Endodermal cell (in vitro differentiated cells): Measurements from ENCODE around the gene TOGARAM1. TPM values are rescaled to one million over a fixed set of nuclear protein-coding genes. Genes with fewer than 3 reads are reported as not detected.
"Not testable (repeated sequence)": the region's sequence is repeated elsewhere in the genome, so short reads cannot be mapped to it uniquely, and the experiment has no call there.

Experiments used
- DNase-seq: peaks from one replicate; pipeline ENCODE4 v3.0.0-alpha.2; 2017
- H3K27ac ChIP-seq: 2 replicates; pipeline ENCODE4 v1.5.1; 2013; ENCODE audit warnings: mild to moderate bottlenecking, low read depth, low read length, moderate library complexity
- H3K27me3 ChIP-seq: 2 replicates; pipeline ENCODE4 v1.6.1; 2013; ENCODE audit warnings: mild to moderate bottlenecking, low read length, moderate library complexity; ENCODE audit not compliant: insufficient read depth, control insufficient read depth, poor library complexity, severe bottlenecking
- H3K36me3 ChIP-seq: 2 replicates; pipeline ENCODE4 v1.7.0; 2013; ENCODE audit warnings: mild to moderate bottlenecking, low read length, moderate library complexity; ENCODE audit not compliant: control insufficient read depth, insufficient read depth
- H3K4me1 ChIP-seq: one replicate; pipeline ENCODE4 v1.7.0; 2013; ENCODE audit warnings: low read length; ENCODE audit not compliant: control insufficient read depth, insufficient read depth
- H3K4me3 ChIP-seq: 2 replicates; pipeline ENCODE4 v1.5.1; 2013; ENCODE audit warnings: mild to moderate bottlenecking, low read length, moderate library complexity
- H3K9ac ChIP-seq: 2 replicates; pipeline ENCODE4 v1.6.1; 2013; ENCODE audit warnings: mild to moderate bottlenecking, low read length, moderate library complexity; ENCODE audit not compliant: poor library complexity, severe bottlenecking; ENCODE audit errors: extremely low read depth
- H3K9me3 ChIP-seq: 2 replicates; pipeline ENCODE4 v1.6.1; 2013; ENCODE audit warnings: mild to moderate bottlenecking, low read length, moderate library complexity; ENCODE audit not compliant: control insufficient read depth
- H3K27ac Mint-ChIP-seq: 2 replicates; pipeline ENCODE4 v1.8.0; 2020; ENCODE audit warnings: mixed read lengths
- H3K27me3 Mint-ChIP-seq: 2 replicates; pipeline ENCODE4 v1.8.0; 2021; ENCODE audit warnings: mild to moderate bottlenecking, mixed read lengths; ENCODE audit not compliant: insufficient read depth
- H3K36me3 Mint-ChIP-seq: 2 replicates; pipeline ENCODE4 v1.8.0; 2020; ENCODE audit warnings: low read depth, mixed read lengths
- H3K4me1 Mint-ChIP-seq: 2 replicates; pipeline ENCODE4 v1.8.0; 2020; ENCODE audit warnings: mixed read lengths
- H3K4me3 Mint-ChIP-seq: 2 replicates; pipeline ENCODE4 v1.8.0; 2020; ENCODE audit warnings: mild to moderate bottlenecking, moderate library complexity, mixed read lengths
- H3K9me3 Mint-ChIP-seq: 2 replicates; pipeline ENCODE4 v1.8.0; 2020; ENCODE audit warnings: mild to moderate bottlenecking, mixed read lengths
- WGBS, 2 experiments: methylation state at CpG; one replicate each; pipeline versions ENCODE4 v1.1.5 to v1.1.7; 2013; ENCODE audit warnings: missing lambda C conversion rate in 2 of 2, mixed read lengths in 1 of 2; ENCODE audit not compliant: insufficient coverage in 1 of 2, insufficient read length in 1 of 2; 5-methylcytosine and 5-hydroxymethylcytosine counted together
- total RNA-seq, 2 donors: library from RNA; stranded (reverse); fragmentation: NEBNext Ultra II Directional in 1 of 2; extraction: Animal tissue kit (Norgen Biotek cat#: 25700) in 1 of 2; gene quantifications; 2 replicates in 1 of 2; 3 replicates in 1 of 2; pipeline ENCODE4 v1.2.1, GENCODE V29; 2021
- TF ChIP-seq, protein P1 (sequence below): fragments of 200-600 bp; sonication (generic); conservative IDR thresholded peaks from 2 replicates; pipeline ENCODE4 v1.5.0; 2021; ENCODE audit warnings: antibody characterized with exemption, mild to moderate bottlenecking

TOGARAM1 gene
- total RNA-seq, 2 donors from 2014 or later: 12.3 to 13.7 TPM

DNA sequence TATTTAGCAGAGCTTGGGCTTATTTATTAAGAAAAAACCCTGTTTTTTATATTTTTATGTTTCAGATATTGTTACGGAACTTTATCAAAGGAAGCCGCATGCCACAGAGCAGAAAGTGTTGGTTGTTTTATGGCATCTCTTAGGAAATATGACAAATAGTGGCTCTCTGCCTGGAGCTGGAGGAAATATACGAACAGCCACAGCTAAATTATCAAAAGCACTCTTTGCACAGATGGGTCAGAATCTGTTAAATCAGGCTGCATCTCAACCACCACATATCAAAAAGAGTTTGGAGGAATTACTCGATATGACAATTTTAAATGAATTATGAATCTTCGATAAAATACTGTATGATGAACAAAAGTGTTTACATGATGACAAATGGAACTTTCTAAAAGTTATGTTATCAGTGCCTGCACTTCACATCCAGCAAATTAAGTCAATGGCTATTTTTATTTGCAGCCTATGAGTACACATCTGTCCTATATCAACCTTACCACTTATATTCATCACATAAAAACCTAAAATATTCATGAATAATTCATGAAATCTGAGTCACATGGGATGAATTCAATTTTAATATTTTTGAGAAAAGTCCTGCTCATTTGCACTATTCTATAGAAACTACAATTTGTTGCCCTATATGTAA, 111.4 kb downstream of the TOGARAM1 start:
- DNase-seq: no peak
- Mint-ChIP-seq H3K9me3 (peaks cover 6% of the 10 kb centered on the region), H3K27me3 (no peaks in the 10 kb centered on the region), H3K4me3 (no peak overlapping the region), H3K27ac (no peak overlapping the region), H3K36me3 (peaks cover 24% of the 10 kb centered on the region), H3K4me1 (peaks cover 10% of the 10 kb centered on the region)
- Histone ChIP-seq H3K4me1 (no peaks in the 10 kb centered on the region), H3K27ac (no peak overlapping the region), H3K27me3 (no peaks in the 10 kb centered on the region), H3K9me3 (peaks cover 9% of the 10 kb centered on the region), H3K9ac (no peak overlapping the region), H3K4me3 (no peak overlapping the region), H3K36me3 (peaks cover 25% of the 10 kb centered on the region)
- TF ChIP-seq, protein P1, sequence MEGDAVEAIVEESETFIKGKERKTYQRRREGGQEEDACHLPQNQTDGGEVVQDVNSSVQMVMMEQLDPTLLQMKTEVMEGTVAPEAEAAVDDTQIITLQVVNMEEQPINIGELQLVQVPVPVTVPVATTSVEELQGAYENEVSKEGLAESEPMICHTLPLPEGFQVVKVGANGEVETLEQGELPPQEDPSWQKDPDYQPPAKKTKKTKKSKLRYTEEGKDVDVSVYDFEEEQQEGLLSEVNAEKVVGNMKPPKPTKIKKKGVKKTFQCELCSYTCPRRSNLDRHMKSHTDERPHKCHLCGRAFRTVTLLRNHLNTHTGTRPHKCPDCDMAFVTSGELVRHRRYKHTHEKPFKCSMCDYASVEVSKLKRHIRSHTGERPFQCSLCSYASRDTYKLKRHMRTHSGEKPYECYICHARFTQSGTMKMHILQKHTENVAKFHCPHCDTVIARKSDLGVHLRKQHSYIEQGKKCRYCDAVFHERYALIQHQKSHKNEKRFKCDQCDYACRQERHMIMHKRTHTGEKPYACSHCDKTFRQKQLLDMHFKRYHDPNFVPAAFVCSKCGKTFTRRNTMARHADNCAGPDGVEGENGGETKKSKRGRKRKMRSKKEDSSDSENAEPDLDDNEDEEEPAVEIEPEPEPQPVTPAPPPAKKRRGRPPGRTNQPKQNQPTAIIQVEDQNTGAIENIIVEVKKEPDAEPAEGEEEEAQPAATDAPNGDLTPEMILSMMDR: no peak
- WGBS, 2 experiments: 95 to 100% methylated on average over 2 to 5 of the region's 5 CpGs

DNA sequence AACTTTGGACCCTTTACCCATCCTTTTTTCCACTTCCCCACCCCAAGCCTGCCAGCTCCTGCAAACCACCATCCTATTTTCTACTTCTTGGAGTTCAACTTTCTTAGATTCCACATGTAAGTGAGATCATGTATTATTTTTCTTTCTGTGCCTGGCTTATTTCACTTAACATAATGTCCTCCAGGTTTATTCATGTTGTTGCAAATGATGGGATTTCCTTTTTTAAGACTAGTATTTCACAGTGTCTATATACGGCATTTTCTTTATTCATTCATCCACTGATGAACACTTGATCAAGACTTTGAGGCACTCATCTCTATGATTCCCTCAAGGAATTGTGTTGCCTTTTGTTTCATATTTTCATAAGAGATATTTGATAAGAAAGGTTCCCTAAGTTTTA, 116.3 kb downstream of the TOGARAM1 start:
- 91% methylated on average over 1 of the region's 1 CpG; no CpG with 5 or more reads in 1 of the 2 experiments for WGBS, 2 experiments

DNA sequence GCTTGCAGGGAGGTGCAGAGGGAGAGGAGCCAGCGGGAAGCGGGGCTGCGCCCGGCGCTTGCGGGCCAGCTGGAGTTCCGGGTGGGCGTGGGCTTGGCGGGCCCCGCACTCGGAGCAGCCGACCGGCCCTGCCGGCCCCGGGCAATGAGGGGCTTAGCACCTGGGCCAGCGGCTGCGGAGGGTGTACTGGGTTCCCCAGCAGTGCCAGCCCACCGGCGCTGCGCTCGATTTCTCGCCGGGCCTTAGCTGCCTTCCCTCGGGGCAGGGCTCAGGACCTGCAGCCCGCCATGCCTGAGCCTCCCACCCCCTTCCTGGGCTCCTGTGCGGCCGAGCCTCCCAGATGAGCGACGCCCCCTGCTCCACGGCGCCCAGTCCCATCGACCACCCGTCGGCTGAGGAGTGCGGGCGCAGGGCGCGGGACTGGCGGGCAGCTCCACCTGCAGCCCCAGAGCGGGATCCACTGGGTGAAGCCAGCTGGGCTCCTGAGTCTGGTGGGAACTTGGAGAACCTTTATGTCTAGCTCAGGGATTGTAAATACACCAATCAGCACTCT, 118.5 kb downstream of the TOGARAM1 start:
- peaks cover 23% of the 10 kb centered on the region for H3K9me3 Mint-ChIP-seq
- H3K4me1 Mint-ChIP-seq: peaks cover 30% of the 10 kb centered on the region
- not testable (repeated sequence) for H3K27me3 ChIP-seq, H3K4me1 ChIP-seq, H3K4me3 Mint-ChIP-seq, H3K4me3 ChIP-seq, H3K27ac ChIP-seq, H3K27me3 Mint-ChIP-seq, H3K36me3 ChIP-seq, H3K27ac Mint-ChIP-seq, H3K36me3 Mint-ChIP-seq, DNase-seq, H3K9ac ChIP-seq
- peaks cover 17% of the 10 kb centered on the region for H3K9me3 ChIP-seq
- WGBS, 2 experiments: 88 to 97% methylated on average over 4 to 38 of the region's 40 CpGs

More for the DNA sequence above, 116.3 kb downstream of the TOGARAM1 start:
- Histone ChIP-seq H3K4me3 (no peak overlapping the region), H3K27ac (no peak overlapping the region), H3K36me3 (peaks cover 8% of the 10 kb centered on the region), H3K4me1 (no peaks in the 10 kb centered on the region), H3K27me3 (no peaks in the 10 kb centered on the region), H3K9ac (no peak overlapping the region), H3K9me3 (peaks cover 17% of the 10 kb centered on the region)
- Mint-ChIP-seq H3K9me3 (peaks cover 23% of the 10 kb centered on the region), H3K27ac (no peak overlapping the region), H3K36me3 (peaks cover 5% of the 10 kb centered on the region), H3K4me3 (no peak overlapping the region), H3K4me1 (peaks cover 22% of the 10 kb centered on the region), H3K27me3 (no peaks in the 10 kb centered on the region)
- TF ChIP-seq, protein P1: no peak
- DNase-seq: no peak

DNA sequence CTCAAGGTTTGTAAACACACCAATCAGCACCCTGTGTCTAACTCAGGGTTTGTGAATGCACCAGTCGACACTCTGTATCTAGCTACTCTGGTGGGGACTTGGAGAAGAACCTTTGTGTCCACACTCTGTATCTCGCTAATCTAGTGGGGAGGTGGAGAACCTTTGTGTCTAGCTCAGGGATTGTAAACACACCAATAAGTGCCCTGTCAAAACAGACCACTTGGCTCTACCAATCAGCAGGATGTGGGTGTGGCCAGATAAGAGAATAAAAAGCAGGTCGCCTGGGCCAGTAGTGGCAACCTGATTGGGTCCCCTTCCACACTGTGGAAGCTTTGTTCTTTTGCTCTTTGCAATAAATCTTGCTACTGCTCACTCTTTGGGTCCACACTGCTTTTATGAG, 119.1 kb downstream of the TOGARAM1 start:
- H3K9me3 ChIP-seq: peaks cover 17% of the 10 kb centered on the region
- Mint-ChIP-seq H3K9me3 (peaks cover 23% of the 10 kb centered on the region), H3K4me1 (peaks cover 29% of the 10 kb centered on the region)
- not testable (repeated sequence) for H3K27me3 ChIP-seq, H3K27me3 Mint-ChIP-seq, H3K4me3 Mint-ChIP-seq, H3K9ac ChIP-seq, H3K27ac Mint-ChIP-seq, H3K4me3 ChIP-seq, H3K4me1 ChIP-seq, DNase-seq, H3K36me3 Mint-ChIP-seq, H3K27ac ChIP-seq, H3K36me3 ChIP-seq
- 86 to 90% methylated on average over 3 of the region's 3 CpGs for WGBS, 2 experiments
